Neural cell (in vitro differentiated cells): ENCODE data around the gene ITGA11.

Experiments
- CTCF ChIP-seq: fragments of 450-650 bp; IDR thresholded peaks from 2 replicates; pipeline ENCODE4 v1.5.1; 2014; ENCODE audit warnings: antibody characterized with exemption, mild to moderate bottlenecking, moderate library complexity; ENCODE audit not compliant: poor library complexity, severe bottlenecking
- EZH2 ChIP-seq: fragments of 200-600, 300-800 bp; shearing (Covaris generic), sonication (generic); IDR thresholded peaks from 2 replicates; pipeline ENCODE4 v1.6.1; 2014; ENCODE audit warnings: antibody characterized with exemption, low read length, borderline replicate concordance, mild to moderate bottlenecking; ENCODE audit not compliant: insufficient read depth, poor library complexity, severe bottlenecking
- POLR2AphosphoS5 ChIP-seq: IDR thresholded peaks from 2 replicates; pipeline ENCODE4 v1.6.1; 2012
- RAD21 ChIP-seq: fragments of 450-650 bp; conservative IDR thresholded peaks from 2 replicates; pipeline ENCODE4 v1.6.1; 2014; ENCODE audit warnings: antibody characterized with exemption, mild to moderate bottlenecking, moderate library complexity

- TF ChIP-seq CTCF (no peak), POLR2AphosphoS5 (no peak), RAD21 (no peak), EZH2 (no peak)
Measured at GRCh38 chr15:68376447-68377060, 55.4 kb downstream of the ITGA11 start.
